Parathyroid adenoma (tissue), 2 donors: Measurements from ENCODE around the gene CCNB2.

Experiments
- H2AFZ ChIP-seq: fragments of 300-600 bp; sonication (generic); one replicate; pipeline ENCODE4 v1.7.0; 2017; ENCODE audit warnings: antibody characterized with exemption, mild to moderate bottlenecking
- H3K27ac ChIP-seq: fragments of 300-600 bp; sonication (generic); one replicate; pipeline ENCODE4 v1.7.0; 2017
- H3K27me3 ChIP-seq: fragments of 300-600 bp; sonication (generic); one replicate; pipeline ENCODE4 v1.7.0; 2017; ENCODE audit warnings: low read length; ENCODE audit not compliant: control insufficient read depth, insufficient read depth
- H3K36me3 ChIP-seq: fragments of 300-600 bp; sonication (generic); one replicate; pipeline ENCODE4 v1.7.0; 2017; ENCODE audit warnings: low read length; ENCODE audit not compliant: control insufficient read depth, insufficient read depth
- H3K4me1 ChIP-seq: fragments of 300-600 bp; sonication (generic); one replicate; pipeline ENCODE4 v1.7.0; 2017; ENCODE audit warnings: control low read depth
- H3K4me2 ChIP-seq: fragments of 300-600 bp; sonication (generic); one replicate; pipeline ENCODE4 v1.7.0; 2017; ENCODE audit warnings: low read length
- H3K4me3 ChIP-seq: fragments of 300-600 bp; sonication (generic); one replicate; pipeline ENCODE4 v1.7.0; 2017; ENCODE audit warnings: low read depth, low read length
- H3K79me2 ChIP-seq: fragments of 300-600 bp; sonication (generic); one replicate; pipeline ENCODE4 v1.7.0; 2017; ENCODE audit warnings: control low read depth
- H3K9ac ChIP-seq: fragments of 300-600 bp; sonication (generic); one replicate; pipeline ENCODE4 v1.7.0; 2017; ENCODE audit warnings: mild to moderate bottlenecking
- H3K9me3 ChIP-seq: fragments of 300-600 bp; sonication (generic); one replicate; pipeline ENCODE4 v1.7.0; 2017; ENCODE audit warnings: low read length; ENCODE audit not compliant: control insufficient read depth
- CTCF ChIP-seq: fragments of 300-600 bp; sonication (generic); IDR thresholded peaks from one replicate; pipeline ENCODE4 v1.7.0; 2017; ENCODE audit warnings: antibody characterized with exemption, mild to moderate bottlenecking
- donor health status: primary hyperparathyroidism.

The CCNB2 gene

GRCh38 chr15:59069430-59069829 is 35.5 kb upstream of the CCNB2 start:
- Histone ChIP-seq H3K27me3 (no peaks in the 10 kb centered on the region), H3K9ac (no peak overlapping the region), H3K4me1 (no peaks in the 10 kb centered on the region), H2AFZ (no peak overlapping the region), H3K4me2 (no peak overlapping the region), H3K36me3 (no peaks in the 10 kb centered on the region), H3K4me3 (no peak overlapping the region), H3K79me2 (no peaks in the 10 kb centered on the region), H3K27ac (no peak overlapping the region), H3K9me3 (no peaks in the 10 kb centered on the region)
- no peak for TF ChIP-seq CTCF

- Histone ChIP-seq H3K27ac (no peak overlapping the region), H3K4me3 (no peak overlapping the region), H2AFZ (no peak overlapping the region), H3K9ac (no peak overlapping the region), H3K4me2 (no peak overlapping the region), H3K79me2 (no peaks in the 10 kb centered on the region), H3K27me3 (no peaks in the 10 kb centered on the region), H3K36me3 (no peaks in the 10 kb centered on the region), H3K9me3 (no peaks in the 10 kb centered on the region), H3K4me1 (no peaks in the 10 kb centered on the region)
- TF ChIP-seq CTCF, result no peak
Measured at GRCh38 chr15:59074607-59075006, 30.3 kb upstream of the CCNB2 start.

GRCh38 chr15:59087731-59088130 is 17.2 kb upstream of the CCNB2 start:
- Histone ChIP-seq H3K27me3 (no peaks in the 10 kb centered on the region), H2AFZ (no peak overlapping the region), H3K79me2 (no peaks in the 10 kb centered on the region), H3K9ac (no peak overlapping the region), H3K4me1 (no peaks in the 10 kb centered on the region), H3K9me3 (no peaks in the 10 kb centered on the region), H3K4me3 (no peak overlapping the region), H3K36me3 (no peaks in the 10 kb centered on the region), H3K4me2 (no peak overlapping the region), H3K27ac (no peak overlapping the region)
- TF ChIP-seq CTCF, result no peak

- no peak overlapping the region for H2AFZ ChIP-seq
- no peak overlapping the region for H3K4me3 ChIP-seq
- H3K9ac ChIP-seq, result no peak overlapping the region
- H3K36me3 ChIP-seq, result no peaks in the 10 kb centered on the region
- H3K79me2 ChIP-seq, result no peaks in the 10 kb centered on the region
- H3K4me2 ChIP-seq, result no peak overlapping the region
- TF ChIP-seq CTCF, result no peak
- H3K4me1 ChIP-seq, result no peaks in the 10 kb centered on the region
- H3K9me3 ChIP-seq, result no peaks in the 10 kb centered on the region
- H3K27me3 ChIP-seq, result no peaks in the 10 kb centered on the region
- H3K27ac ChIP-seq, result no peak overlapping the region
Measured at GRCh38 chr15:59094077-59094476, 10.9 kb upstream of the CCNB2 start.

GRCh38 chr15:59096429-59096828 is 8.5 kb upstream of the CCNB2 start:
- H3K9me3 ChIP-seq, result no peaks in the 10 kb centered on the region
- no peaks in the 10 kb centered on the region for H3K4me1 ChIP-seq
- no peaks in the 10 kb centered on the region for H3K79me2 ChIP-seq
- H3K36me3 ChIP-seq, result no peaks in the 10 kb centered on the region
- no peak for TF ChIP-seq CTCF
- no peaks in the 10 kb centered on the region for H3K27me3 ChIP-seq
- no peak overlapping the region for H3K4me2 ChIP-seq
- no peak overlapping the region for H3K9ac ChIP-seq
- H3K4me3 ChIP-seq, result no peak overlapping the region
- H2AFZ ChIP-seq, result no peak overlapping the region
- H3K27ac ChIP-seq, result no peak overlapping the region
